Sigmoid colon (tissue), 4 donors: Measurements from ENCODE around the gene BIN1.

ENCODE experiments used
- CTCF ChIP-seq, 4 experiments: fragments of 450-650 bp in 3 of 4; fragments of 200-600 bp in 1 of 4; IDR thresholded peaks; one replicate each; pipeline ENCODE4 v1.5.1; 2016 to 2019; ENCODE audit warnings: antibody characterized with exemption in 4 of 4, mild to moderate bottlenecking in 3 of 4, moderate library complexity in 2 of 4
- EP300 ChIP-seq, 4 donors: sonication (generic); formaldehyde crosslinking; IDR thresholded peaks; one replicate each; pipeline ENCODE4 v1.6.1; 2017; ENCODE audit warnings: antibody characterized with exemption in 4 of 4
- POLR2A ChIP-seq, 2 donors: fragments of 450-650 bp; IDR thresholded peaks; one replicate each; pipeline ENCODE4 v1.6.1; 2016; ENCODE audit warnings: antibody characterized with exemption in 2 of 2, mild to moderate bottlenecking in 2 of 2, moderate library complexity in 2 of 2

GRCh38 chr2:127069536-127069935, 37.4 kb downstream of the BIN1 start:
- TF ChIP-seq POLR2A (IDR thresholded peaks at IDR 0.05) = no peak
- TF ChIP-seq CTCF (IDR thresholded peaks at IDR 0.05) = no peak
- no peak for TF ChIP-seq EP300 (IDR thresholded peaks at IDR 0.05)
